Esophagus (tissue), 2 donors: ENCODE measurements around the gene HPCAL1. TPM values are rescaled to one million over a fixed set of nuclear protein-coding genes. Genes with fewer than 3 reads are reported as not detected.

Experiments used
- H3K27ac ChIP-seq, 2 donors: one replicate each; pipeline ENCODE4 v1.5.1; 2013; ENCODE audit warnings: low read depth in 2 of 2, mild to moderate bottlenecking in 2 of 2, inconsistent platforms in 1 of 2, low read length in 1 of 2, moderate library complexity in 1 of 2
- H3K27me3 ChIP-seq, 2 donors: one replicate each; pipeline ENCODE4 v1.6.1; 2013; ENCODE audit warnings: low read length in 2 of 2, control low read depth in 1 of 2, mild to moderate bottlenecking in 1 of 2; ENCODE audit not compliant: insufficient read depth in 2 of 2, control insufficient read depth in 1 of 2
- H3K36me3 ChIP-seq, 2 donors: one replicate each; pipeline ENCODE4 v1.6.1; 2013; ENCODE audit warnings: low read length in 1 of 2; ENCODE audit not compliant: control insufficient read depth in 2 of 2, insufficient read depth in 2 of 2
- H3K4me1 ChIP-seq, 2 donors: one replicate each; pipeline ENCODE4 v1.6.1; 2013; ENCODE audit warnings: low read length in 1 of 2; ENCODE audit not compliant: control insufficient read depth in 2 of 2, insufficient read depth in 2 of 2
- H3K4me3 ChIP-seq, 2 donors: one replicate each; pipeline ENCODE4 v1.5.1; 2013; ENCODE audit warnings: low read length in 2 of 2, mild to moderate bottlenecking in 2 of 2, low read depth in 1 of 2, moderate library complexity in 1 of 2
- H3K9me3 ChIP-seq, 2 donors: one replicate each; pipeline ENCODE4 v1.6.1; 2013; ENCODE audit warnings: mild to moderate bottlenecking in 2 of 2, low read depth in 1 of 2, low read length in 1 of 2, moderate library complexity in 1 of 2; ENCODE audit not compliant: control insufficient read depth in 2 of 2, insufficient read depth in 1 of 2
- WGBS, 2 donors: extraction: QIAGEN DNeasy Blood & Tissue Kit; methylation state at CpG; one replicate each; pipeline ENCODE4 v1.1.7; 2013; 5-methylcytosine and 5-hydroxymethylcytosine counted together
- polyA plus RNA-seq, 2 donors: library from polyadenylated mRNA; stranded (reverse); fragments of 200-250 nt; gene quantifications; one replicate each; pipeline ENCODE4 v1.2.3, GENCODE V29; 2013
- donor health status: healthy with polysubstance abuse.
- donor health status: Bipolar disorder and iron deficiency.

Gene HPCAL1
- polyA plus RNA-seq, 2 donors, result 6.2 to 13.2 TPM

DNA sequence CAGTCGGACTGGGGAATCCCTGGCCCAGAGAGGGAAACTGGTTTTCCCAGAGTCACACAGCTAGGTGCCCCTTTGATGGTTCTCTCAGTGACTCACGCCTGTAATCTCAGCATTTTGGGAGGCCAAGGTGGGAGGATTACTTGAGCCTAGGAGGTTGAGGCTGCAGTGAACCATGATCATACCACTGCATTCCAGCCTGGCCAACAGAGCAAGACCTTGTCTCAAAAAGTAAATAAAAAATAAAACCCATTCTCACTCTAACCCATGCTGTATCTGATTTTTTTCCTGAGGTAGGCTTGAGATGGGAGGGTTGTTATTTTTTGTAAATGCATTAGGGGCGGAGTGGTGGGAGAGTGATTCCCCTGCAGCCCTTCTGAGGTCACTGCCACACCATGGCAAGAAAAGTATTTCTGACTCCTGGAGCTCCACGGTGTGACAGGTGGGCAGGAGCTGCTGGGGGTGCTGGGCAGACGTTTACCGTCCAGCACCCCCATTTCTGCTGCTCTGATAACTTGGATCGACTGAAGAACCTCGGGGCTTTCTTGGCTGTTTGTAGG, 60.3 kb downstream of the HPCAL1 start:
- Histone ChIP-seq H3K36me3 (peaks cover 0 to 2% of the 10 kb centered on the region in 2 donors), H3K4me1 (peaks cover 0 to 4% of the 10 kb centered on the region in 2 donors), H3K27ac (no peak overlapping the region), H3K4me3 (no peak overlapping the region), H3K9me3 (no peaks in the 10 kb centered on the region), H3K27me3 (no peaks in the 10 kb centered on the region)
- WGBS, 2 donors, result 92 to 93% methylated on average over 8 of the region's 8 CpGs

DNA sequence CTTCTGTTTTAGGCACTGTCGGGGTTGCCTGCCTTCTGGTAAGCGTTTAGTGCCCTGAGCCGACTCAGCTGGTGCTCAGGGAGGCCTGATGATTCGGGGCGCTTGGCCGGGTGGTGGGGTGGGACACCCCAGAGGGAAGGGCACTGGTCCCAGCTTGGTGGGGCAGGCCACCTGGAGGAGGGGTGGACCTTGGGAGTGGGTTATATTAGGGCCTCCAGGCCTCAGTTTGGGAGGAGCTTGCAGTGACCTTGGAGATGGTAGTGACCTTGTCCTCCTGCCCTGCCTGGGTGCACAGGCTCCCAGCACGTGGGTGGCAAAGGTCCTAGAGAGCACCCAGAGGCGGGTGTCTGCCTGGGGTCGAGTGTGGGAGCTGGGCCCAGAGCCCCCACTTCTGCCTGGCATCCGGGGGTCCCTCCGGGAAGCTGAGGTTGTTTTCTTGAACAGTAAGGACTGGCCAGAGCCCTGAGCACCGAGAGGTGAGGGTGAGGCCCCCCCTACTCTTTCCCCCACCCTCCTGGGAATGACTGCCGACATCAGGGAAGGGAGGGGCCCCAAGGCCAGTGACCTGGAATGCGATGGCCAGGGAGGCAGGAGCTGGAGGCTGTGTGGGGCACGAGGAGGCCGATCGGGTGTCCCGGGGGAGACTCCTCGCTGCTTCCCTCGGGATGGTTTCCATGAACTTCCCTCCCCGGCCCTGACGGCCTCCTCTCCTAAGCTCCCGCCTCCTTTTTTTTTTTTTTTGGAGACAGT, 61.3 kb downstream of the HPCAL1 start:
- H3K4me3 ChIP-seq, result no peak overlapping the region
- H3K27me3 ChIP-seq, result no peaks in the 10 kb centered on the region
- no peaks in the 10 kb centered on the region for H3K9me3 ChIP-seq
- H3K36me3 ChIP-seq, result no peaks in the 10 kb centered on the region
- no peak overlapping the region for H3K27ac ChIP-seq
- WGBS, 2 donors, result 80 to 90% methylated on average over 20 to 23 of the region's 23 CpGs
- peaks cover 0 to 5% of the 10 kb centered on the region in 2 donors for H3K4me1 ChIP-seq

DNA sequence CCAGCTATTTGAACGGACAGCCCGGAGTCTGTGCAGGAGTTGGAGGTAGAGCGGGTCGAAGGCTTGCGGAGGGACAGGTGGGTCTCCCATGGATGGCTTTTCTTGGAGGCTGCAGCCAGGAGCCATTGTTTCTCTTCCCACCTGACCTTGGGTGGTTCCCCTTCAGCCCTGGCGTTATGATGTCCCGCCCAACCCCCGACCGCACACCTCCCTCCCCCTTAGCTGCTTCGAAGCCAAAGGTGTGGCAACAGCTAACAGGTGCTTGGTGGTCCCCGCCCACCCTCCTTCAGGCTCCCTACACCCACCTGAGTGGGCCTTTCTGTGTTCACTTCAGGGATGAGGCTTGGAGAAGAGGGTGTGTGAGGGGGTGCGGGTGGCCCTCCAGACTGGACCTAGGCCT, 62.7 kb downstream of the HPCAL1 start:
- peaks cover 0 to 5% of the 10 kb centered on the region in 2 donors for H3K4me1 ChIP-seq
- no peaks in the 10 kb centered on the region for H3K27me3 ChIP-seq
- H3K4me3 ChIP-seq, result no peak overlapping the region
- no peaks in the 10 kb centered on the region for H3K9me3 ChIP-seq
- no peak overlapping the region for H3K27ac ChIP-seq
- WGBS, 2 donors, result 86 to 91% methylated on average over 12 of the region's 12 CpGs
- H3K36me3 ChIP-seq, result no peaks in the 10 kb centered on the region

DNA sequence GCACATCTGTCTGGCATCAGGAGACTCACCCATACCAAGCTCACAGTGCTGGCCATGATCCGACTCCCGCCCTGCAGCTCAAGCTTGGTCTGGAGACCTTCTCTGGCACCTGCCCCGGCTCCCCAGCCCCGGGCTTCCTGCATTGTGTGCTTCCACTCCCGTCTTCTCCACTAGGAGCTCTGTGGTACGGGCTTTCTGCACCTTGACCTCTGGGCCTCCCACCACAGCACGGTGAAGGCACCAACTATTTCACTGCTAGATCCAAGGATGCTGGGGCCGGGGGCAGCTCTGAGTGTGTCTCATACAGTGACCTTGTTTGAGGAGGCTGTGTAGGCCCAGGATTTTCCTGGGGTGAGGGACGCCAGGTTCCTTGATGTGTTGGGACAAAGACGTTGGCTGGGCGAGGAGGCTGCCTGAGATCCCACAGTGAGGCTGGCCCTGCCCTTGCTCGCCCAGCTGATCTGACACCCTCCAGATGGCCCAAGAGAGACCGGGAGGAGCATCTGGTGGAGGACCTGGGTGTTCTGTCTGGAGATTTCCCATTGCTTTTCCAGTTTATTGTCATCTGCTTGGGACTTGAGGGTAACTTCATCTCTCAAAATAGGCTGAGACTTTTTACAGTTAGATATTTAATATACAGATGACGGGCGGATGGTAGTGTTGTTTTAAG, 64.0 kb downstream of the HPCAL1 start:
- H3K36me3 ChIP-seq, result no peaks in the 10 kb centered on the region
- H3K4me3 ChIP-seq, result no peak overlapping the region
- 83 to 90% methylated on average over 15 of the region's 15 CpGs for WGBS, 2 donors
- no peaks in the 10 kb centered on the region for H3K9me3 ChIP-seq
- H3K4me1 ChIP-seq, result peaks cover 0 to 5% of the 10 kb centered on the region in 2 donors
- no peaks in the 10 kb centered on the region for H3K27me3 ChIP-seq
- no peak overlapping the region for H3K27ac ChIP-seq

DNA sequence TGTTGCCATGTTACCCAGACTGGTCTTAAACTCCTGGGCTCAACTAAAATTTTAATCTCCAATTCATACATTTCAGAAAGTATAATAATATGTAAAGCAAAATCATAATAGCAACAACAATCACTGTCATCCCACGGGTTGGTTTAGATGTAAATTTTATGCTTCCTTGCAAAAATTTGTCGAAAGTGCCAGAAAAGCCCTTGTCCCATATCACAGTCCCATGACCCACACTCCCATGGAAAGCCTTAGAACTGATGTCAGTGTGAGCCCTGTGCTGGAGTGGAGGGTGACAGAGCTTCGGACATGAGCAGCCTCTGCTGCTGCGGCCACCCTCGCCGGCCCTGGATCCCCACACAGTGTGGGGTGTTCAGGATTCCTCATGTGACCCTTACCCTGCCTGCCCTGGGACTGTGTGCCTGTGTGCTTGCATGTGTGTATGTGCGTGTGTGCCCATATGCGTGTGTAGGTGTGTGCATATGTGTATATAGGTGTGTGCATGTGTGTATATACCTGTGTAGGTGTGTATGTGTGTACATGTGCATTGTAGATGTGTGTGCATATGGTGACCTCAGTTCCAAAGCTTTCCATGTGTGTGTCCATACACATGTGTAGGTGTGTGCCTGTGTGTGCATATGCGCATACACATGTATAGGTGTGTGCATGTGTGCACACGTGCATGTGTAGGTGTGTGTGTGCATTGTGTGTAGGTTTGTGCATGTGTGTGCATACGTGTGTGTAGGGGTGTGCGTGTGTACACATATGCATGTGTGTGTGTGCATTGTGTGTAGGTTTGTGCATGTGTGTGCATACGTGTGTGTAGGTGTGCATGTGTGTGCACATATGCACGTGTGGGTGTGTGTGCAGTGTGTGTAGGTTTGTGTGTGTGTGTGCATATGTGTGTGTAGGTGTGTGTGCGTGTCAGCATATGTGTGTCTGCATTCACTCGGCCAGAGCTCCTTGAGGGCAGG, 65.1 kb downstream of the HPCAL1 start:
- no peak overlapping the region for H3K4me3 ChIP-seq
- H3K9me3 ChIP-seq, result no peaks in the 10 kb centered on the region
- H3K27me3 ChIP-seq, result no peaks in the 10 kb centered on the region
- 87 to 89% methylated on average over 16 of the region's 16 CpGs for WGBS, 2 donors
- peaks cover 3 to 5% of the 10 kb centered on the region in 2 donors for H3K4me1 ChIP-seq
- no peak overlapping the region for H3K27ac ChIP-seq
- H3K36me3 ChIP-seq, result no peaks in the 10 kb centered on the region

DNA sequence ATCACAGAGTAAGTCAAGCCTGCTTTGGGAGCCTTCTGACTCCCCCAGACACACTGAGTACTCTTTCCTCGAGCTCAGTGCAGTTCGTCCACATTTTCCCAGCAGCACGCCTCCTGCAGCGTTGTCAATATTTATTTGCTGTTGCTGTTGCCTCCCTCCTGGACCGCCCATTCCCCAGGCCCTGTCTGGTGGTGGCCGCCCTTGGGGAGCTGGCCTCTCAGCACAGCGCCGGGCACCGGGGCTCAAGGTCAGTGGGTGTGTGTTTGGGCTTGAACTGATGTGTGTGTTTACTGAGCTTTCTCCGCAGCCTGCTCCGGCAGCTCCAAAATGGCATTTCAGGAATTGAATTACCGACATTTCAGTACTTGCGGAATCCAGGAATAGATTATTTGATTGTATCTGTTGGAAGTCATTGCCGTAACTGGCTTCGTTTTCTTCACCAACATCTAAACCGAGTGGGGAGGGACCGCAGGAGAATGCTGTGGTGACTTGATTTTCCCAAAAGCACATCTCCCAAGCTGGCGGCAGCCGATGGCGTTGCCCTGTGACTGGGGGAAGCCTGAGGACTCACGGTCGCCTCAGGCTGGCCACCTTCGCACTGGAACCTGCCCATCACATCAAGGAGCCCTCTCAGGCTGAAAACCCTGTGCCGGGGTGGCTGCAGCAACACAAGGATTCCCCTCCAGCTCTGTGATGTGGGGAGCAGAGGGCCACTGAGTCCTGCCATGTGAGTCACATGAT, 66.0 kb downstream of the HPCAL1 start:
- 78 to 90% methylated on average over 24 of the region's 24 CpGs for WGBS, 2 donors
- peaks cover 3 to 5% of the 10 kb centered on the region in 2 donors for H3K4me1 ChIP-seq
- H3K27ac ChIP-seq, result no peak overlapping the region
- no peaks in the 10 kb centered on the region for H3K36me3 ChIP-seq
- H3K9me3 ChIP-seq, result no peaks in the 10 kb centered on the region
- H3K4me3 ChIP-seq, result no peak overlapping the region
- H3K27me3 ChIP-seq, result no peaks in the 10 kb centered on the region

DNA sequence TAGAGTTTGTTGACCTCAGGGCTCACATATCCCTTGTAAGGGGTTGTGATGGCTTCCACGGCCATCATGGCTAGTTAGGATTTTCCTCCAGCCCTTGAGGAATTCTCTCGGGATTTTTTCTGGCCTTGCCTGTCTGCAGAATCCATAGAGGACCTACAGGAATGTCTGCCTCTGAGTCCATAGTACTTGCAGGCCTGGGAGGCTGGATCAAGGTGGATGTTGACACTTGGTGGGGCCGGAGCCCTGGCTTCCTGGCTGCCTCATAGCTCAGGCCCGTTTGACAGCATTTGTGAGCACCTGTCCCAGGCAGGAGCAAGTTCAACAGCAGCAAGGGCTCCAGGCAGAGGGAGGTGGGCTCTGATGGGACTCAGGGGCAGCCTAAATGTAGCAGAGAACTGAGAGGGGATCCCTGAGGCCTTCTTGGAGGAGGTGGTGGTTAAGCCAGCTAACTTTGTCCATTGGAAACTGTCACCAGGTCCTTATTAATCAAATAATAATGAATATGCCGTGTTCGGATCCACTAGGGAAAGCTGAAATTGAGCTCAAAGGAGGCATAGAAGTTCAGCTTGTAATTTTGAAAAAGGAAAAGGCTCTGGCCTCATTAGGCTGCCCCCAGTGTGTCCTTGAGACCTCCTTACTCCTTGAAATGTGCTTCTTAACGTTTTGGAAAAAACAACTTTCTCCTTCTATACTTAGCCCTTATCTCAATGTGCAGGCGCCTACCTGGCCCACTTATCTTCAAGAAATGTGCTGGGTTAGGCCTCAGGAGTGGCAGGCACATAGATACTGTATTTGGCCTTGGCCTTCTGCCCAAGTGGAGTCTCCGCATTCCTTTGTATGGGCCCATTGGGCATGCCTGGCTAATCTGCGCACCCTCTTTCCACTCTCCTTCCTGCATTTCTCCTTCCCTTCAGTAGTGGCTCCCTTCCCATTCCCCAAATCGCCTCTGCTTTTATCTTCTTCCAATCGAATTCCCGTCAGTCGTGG, 66.9 kb downstream of the HPCAL1 start:
- H3K4me3 ChIP-seq, result no peak overlapping the region
- WGBS, 2 donors, result 67 to 83% methylated on average over 14 of the region's 14 CpGs
- no peaks in the 10 kb centered on the region for H3K27me3 ChIP-seq
- H3K4me1 ChIP-seq, result peaks cover 3 to 5% of the 10 kb centered on the region in 2 donors
- H3K27ac ChIP-seq, result no peak overlapping the region
- no peaks in the 10 kb centered on the region for H3K9me3 ChIP-seq
- no peaks in the 10 kb centered on the region for H3K36me3 ChIP-seq

DNA sequence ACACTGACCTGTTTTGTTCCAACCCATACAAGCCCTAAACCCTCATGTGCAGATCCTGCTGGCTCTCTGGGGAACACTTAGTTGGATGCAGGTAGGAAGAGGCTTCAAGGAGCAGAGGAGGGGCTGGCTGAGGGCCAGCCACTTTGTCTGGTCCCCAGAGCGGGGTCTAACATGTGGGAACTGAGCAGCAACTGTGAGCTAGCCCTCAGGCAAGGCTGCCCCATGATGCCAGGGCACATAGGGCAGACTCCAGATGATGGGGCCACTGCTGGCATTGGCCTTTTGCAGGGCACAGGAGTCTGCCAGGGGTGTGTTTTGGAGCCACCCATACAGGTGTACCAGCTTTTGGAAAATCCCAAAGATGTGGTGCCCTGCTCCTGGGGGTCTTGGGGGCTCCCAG, 67.7 kb downstream of the HPCAL1 start:
- Histone ChIP-seq H3K27me3 (no peaks in the 10 kb centered on the region), H3K36me3 (no peaks in the 10 kb centered on the region), H3K4me1 (peaks cover 3 to 5% of the 10 kb centered on the region in 2 donors), H3K27ac (no peak overlapping the region), H3K4me3 (no peak overlapping the region), H3K9me3 (no peaks in the 10 kb centered on the region)
- WGBS, 2 donors, result 78 to 89% methylated on average over 1 of the region's 1 CpG
